ENCODE measurements around the gene IFT122. TPM values are rescaled to one million over a fixed set of nuclear protein-coding genes. Genes with fewer than 3 reads are reported as not detected.

Gene IFT122
- total and polyA plus RNA-seq, 2 experiments from 2014 or later = 10.2 to 38.8 TPM

GRCh38 chr3:129534428-129535027 is 94.5 kb downstream of the IFT122 start (continued):
- no peak for TF ChIP-seq EZH2 (IDR thresholded peaks at IDR 0.05; ENCODE audit: low read depth, unreplicated experiment)
- no peak for TF ChIP-seq ZNF462 (CRISPR knock-in tag; IDR thresholded peaks at IDR 0.05)
- TF ChIP-seq NANOG (IDR thresholded peaks at IDR 0.05; ENCODE audit: borderline replicate concordance) = no peak
- no peak for TF ChIP-seq JUNB (IDR thresholded peaks at IDR 0.05; ENCODE audit: unreplicated experiment)
- no peak for TF ChIP-seq STAT1 (IDR thresholded peaks at IDR 0.05; ENCODE audit: unreplicated experiment)

GRCh38 chr3:129535075-129535474 is 95.1 kb downstream of the IFT122 start:
- Histone ChIP-seq H4K20me1 (replicated peaks; ENCODE audit: insufficient read depth) (no peaks in the 10 kb centered on the region), H3K9me2 (ENCODE audit: insufficient read depth) (peaks cover 11% of the 10 kb centered on the region; the same call in 1 of the 2 replicates), H3K36me3 (ENCODE audit: insufficient read depth) (no peaks in the 10 kb centered on the region), H3K27ac (ENCODE audit: low read depth) (no peak overlapping the region), H2AFZ (no peak overlapping the region), H3K4me1 (ENCODE audit: insufficient read depth) (peaks cover 22% of the 10 kb centered on the region; the same call in 1 of the 2 replicates), H3K4me2 (no peak overlapping the region), H3K27me3 (ENCODE audit: insufficient read depth) (no peaks in the 10 kb centered on the region), H3K79me2 (replicated peaks; ENCODE audit: insufficient read depth) (no peaks in the 10 kb centered on the region), H3K4me3 (no peak overlapping the region), H3F3A (replicated peaks; ENCODE audit: low read depth) (no peaks in the 10 kb centered on the region)
- Mint-ChIP-seq H3K9me3 (no peaks in the 10 kb centered on the region), H3K27me3 (ENCODE audit: insufficient read depth, low read depth, poor library complexity) (peaks cover 19% of the 10 kb centered on the region), H3K36me3 (ENCODE audit: low read depth) (no peaks in the 10 kb centered on the region; the same call in 2 of the 3 replicates), H3K4me1 (peaks cover 42% of the 10 kb centered on the region), H3K4me3 (no peak overlapping the region), H3K27ac (no peak overlapping the region)
- DNase-seq (ENCODE audit: low spot score) (no peak), ATAC-seq (no peak)
- no peak for TF ChIP-seq EZH2phosphoT487 (IDR thresholded peaks at IDR 0.05; ENCODE audit: unreplicated experiment)
- no peak for TF ChIP-seq ZNF331 (CRISPR knock-in tag; IDR thresholded peaks at IDR 0.05; ENCODE audit: low read depth)
- TF ChIP-seq ETS1 (IDR thresholded peaks at IDR 0.05) = no peak
- TF ChIP-seq ZNF114 (CRISPR knock-in tag; IDR thresholded peaks at IDR 0.05) = no peak
- no peak for TF ChIP-seq REST (IDR thresholded peaks at IDR 0.05; ENCODE audit: unreplicated experiment)
- TF ChIP-seq EZH2 (IDR thresholded peaks at IDR 0.05; ENCODE audit: low read depth, unreplicated experiment) = no peak
- no peak for TF ChIP-seq JUNB (IDR thresholded peaks at IDR 0.05; ENCODE audit: unreplicated experiment)
- no peak for TF ChIP-seq CTCF (conservative IDR thresholded peaks at IDR 0.05; ENCODE audit: low read depth in 2 of 2)
